ENCODE data around the gene RELL2. TPM values are rescaled to one million over a fixed set of nuclear protein-coding genes. Genes with fewer than 3 reads are reported as not detected.

RELL2 gene
- total RNA-seq, 4 donors from 2014 or later = 0.16 to 1.1 TPM; not detected in 2

GRCh38 chr5:141665995-141666940, 29.5 kb downstream of the RELL2 start:
- no peak overlapping the region for H3K4me3 ChIP-seq
- H3K36me3 ChIP-seq = no peaks in the 10 kb centered on the region
- H3K27me3 ChIP-seq = no peaks in the 10 kb centered on the region
- no peaks in the 10 kb centered on the region for H3K4me1 ChIP-seq
- DNase-seq (no peak), ATAC-seq (no peak)
- H3K9me3 ChIP-seq = no peaks in the 10 kb centered on the region
- in situ Hi-C loops (cut with MboI; ENCODE audit: low sequenced_read_pairs in 4 of 4) (no loop called here), intact Hi-C loops (cut with DNase I; ENCODE audit: low total_unique reads) (no loop called here)
- TF ChIP-seq CTCF (IDR thresholded peaks at IDR 0.05 in 4 of 5, conservative IDR thresholded peaks at IDR 0.05 in 1 of 5) (no peak), POLR2A (IDR thresholded peaks at IDR 0.05) (no peak)
- H3K27ac ChIP-seq = no peak overlapping the region

DNA sequence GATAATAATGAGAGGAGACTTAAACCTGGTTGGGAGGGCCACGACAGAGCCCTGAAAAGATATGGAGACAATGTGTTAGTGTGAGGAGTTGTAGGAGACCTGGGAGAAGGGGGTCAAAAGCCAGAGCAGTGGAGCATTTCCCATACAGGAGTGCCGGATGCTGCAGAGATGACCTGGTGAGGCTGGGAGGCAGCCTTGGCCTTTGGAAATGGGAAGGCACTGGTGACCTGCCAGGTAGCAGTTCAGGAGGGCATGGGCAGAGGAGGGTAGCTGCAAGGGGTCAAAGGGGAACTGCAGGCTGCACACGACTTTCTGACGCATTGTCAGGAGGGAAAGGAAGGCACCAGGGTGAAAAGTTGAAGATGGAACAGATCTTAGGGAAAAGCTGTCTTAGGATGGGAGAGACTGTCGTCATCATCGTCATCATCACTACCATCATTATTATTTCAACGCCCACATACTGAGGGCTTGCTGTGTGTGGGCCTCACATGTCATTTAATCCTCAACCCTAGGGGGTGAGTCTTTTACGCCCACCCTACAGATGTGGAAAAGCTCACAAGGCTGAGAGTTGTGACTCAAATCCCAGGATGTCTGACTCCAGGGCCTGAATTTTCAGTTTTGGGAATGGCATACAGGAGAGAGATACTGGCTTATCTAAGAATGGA, 31.9 kb downstream of the RELL2 start:
- Histone ChIP-seq H3K27ac (no peak overlapping the region), H3K4me1 (no peaks in the 10 kb centered on the region), H3K27me3 (no peaks in the 10 kb centered on the region), H3K9me3 (no peaks in the 10 kb centered on the region), H3K36me3 (no peaks in the 10 kb centered on the region), H3K4me3 (no peak overlapping the region)
- TF ChIP-seq POLR2A (IDR thresholded peaks at IDR 0.05) = no peak
- TF ChIP-seq CTCF (IDR thresholded peaks at IDR 0.05 in 4 of 5, conservative IDR thresholded peaks at IDR 0.05 in 1 of 5) = no peak
- in situ Hi-C loops (cut with MboI; ENCODE audit: low sequenced_read_pairs in 4 of 4) (no loop called here), intact Hi-C loops (cut with DNase I; ENCODE audit: low total_unique reads) (no loop called here)
- DNase-seq (no peak), ATAC-seq (no peak)

DNA sequence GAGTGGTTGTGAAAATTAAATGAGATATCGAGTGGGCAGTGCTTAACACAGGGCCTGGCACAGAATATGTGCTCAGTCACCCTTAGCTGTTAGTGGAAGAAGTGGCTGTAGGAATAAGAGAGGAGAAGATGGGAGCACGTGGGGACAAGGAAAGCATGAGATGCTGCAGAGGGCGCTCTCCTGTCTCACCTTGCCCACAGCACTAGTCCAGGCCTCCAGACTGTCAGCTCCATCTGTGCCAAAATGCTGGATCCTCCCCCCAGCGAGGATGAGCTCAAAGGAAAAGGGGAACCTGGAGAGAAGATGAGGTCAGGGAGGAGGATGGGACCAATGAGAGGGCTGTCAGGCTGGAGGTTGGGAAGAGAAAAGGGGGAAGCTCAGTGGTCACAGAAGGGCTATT, 32.7 kb downstream of the RELL2 start:
- H3K9me3 ChIP-seq = no peaks in the 10 kb centered on the region
- intact Hi-C loops (cut with DNase I; ENCODE audit: low total_unique reads) (no loop called here), in situ Hi-C loops (cut with MboI; ENCODE audit: low sequenced_read_pairs in 4 of 4) (no loop called here)
- H3K27ac ChIP-seq = no peak overlapping the region
- H3K4me1 ChIP-seq = no peaks in the 10 kb centered on the region
- no peak for ATAC-seq
- no peak for TF ChIP-seq POLR2A (IDR thresholded peaks at IDR 0.05)
- TF ChIP-seq CTCF (IDR thresholded peaks at IDR 0.05 in 4 of 5, conservative IDR thresholded peaks at IDR 0.05 in 1 of 5) = no peak
- H3K4me3 ChIP-seq = no peak overlapping the region
- no peak for DNase-seq
- no peaks in the 10 kb centered on the region for H3K36me3 ChIP-seq
- no peaks in the 10 kb centered on the region for H3K27me3 ChIP-seq

GRCh38 chr5:141672071-141672840, 35.5 kb downstream of the RELL2 start:
- ATAC-seq (no peak), DNase-seq (no peak)
- Histone ChIP-seq H3K4me3 (no peak overlapping the region), H3K27ac (no peak overlapping the region), H3K4me1 (no peaks in the 10 kb centered on the region), H3K27me3 (no peaks in the 10 kb centered on the region), H3K36me3 (no peaks in the 10 kb centered on the region), H3K9me3 (no peaks in the 10 kb centered on the region)
- intact Hi-C loops (cut with DNase I; ENCODE audit: low total_unique reads) = no loop called here
- in situ Hi-C loops (cut with MboI; ENCODE audit: low sequenced_read_pairs in 4 of 4) = no loop called here
- TF ChIP-seq CTCF (IDR thresholded peaks at IDR 0.05 in 4 of 5, conservative IDR thresholded peaks at IDR 0.05 in 1 of 5) = no peak
- TF ChIP-seq POLR2A (IDR thresholded peaks at IDR 0.05) = no peak
